GM12891 (cell line): ENCODE data around the gene AP1B1.

Experiments
- PAX5 ChIP-seq: IDR thresholded peaks from 2 replicates; pipeline ENCODE4 v1.6.1; 2011; ENCODE audit warnings: low read length, moderate library complexity, mild to moderate bottlenecking; ENCODE audit not compliant: insufficient read depth, severe bottlenecking
- POLR2A ChIP-seq: IDR thresholded peaks from 2 replicates; pipeline ENCODE4 v1.6.1; 2011; ENCODE audit warnings: low read depth, low read length, control low read depth
- POLR2AphosphoS5 ChIP-seq: IDR thresholded peaks from 2 replicates; pipeline ENCODE4 v1.6.1; 2011; ENCODE audit warnings: low read depth, low read length, control low read depth
- POU2F2 ChIP-seq: IDR thresholded peaks from 2 replicates; pipeline ENCODE4 v1.6.1; 2011; ENCODE audit warnings: low read depth, mild to moderate bottlenecking, control low read depth, low read length, moderate library complexity
- SPI1 ChIP-seq: IDR thresholded peaks from 2 replicates; pipeline ENCODE4 v1.6.1; 2011; ENCODE audit warnings: low read depth, low read length, control low read depth
- TAF1 ChIP-seq: IDR thresholded peaks from 2 replicates; pipeline ENCODE4 v1.6.1; 2011; ENCODE audit warnings: low read depth, low read length, control low read depth

DNA sequence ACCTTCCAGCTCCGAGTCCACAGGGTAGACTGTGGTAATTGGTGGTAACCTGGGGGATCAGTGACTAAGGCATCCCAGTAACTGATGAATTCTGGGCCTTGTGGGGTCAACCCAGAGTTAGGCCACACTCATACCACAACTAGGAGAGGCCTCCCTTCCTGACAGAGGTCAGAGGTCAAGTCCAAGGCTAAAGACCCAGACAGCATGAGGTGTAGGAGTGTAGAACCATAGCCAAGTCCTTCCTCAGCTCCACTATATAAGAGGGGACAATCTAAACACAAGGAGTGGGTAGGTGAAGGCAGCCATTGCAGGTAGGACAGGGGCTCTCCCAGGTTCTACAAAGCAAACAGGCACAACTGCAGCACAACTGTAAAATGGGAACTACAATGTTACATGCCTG lies 4.6 kb downstream of the AP1B1 start:
- TF ChIP-seq POLR2A (no peak), POLR2AphosphoS5 (no peak), POU2F2 (no peak), TAF1 (no peak), SPI1 (no peak), PAX5 (no peak)
